HG02763 (cell line): ENCODE data around the gene IFT20.
"Not testable (repeated sequence)": the region's sequence is repeated elsewhere in the genome, so short reads cannot be mapped to it uniquely, and the experiment has no call there.

ENCODE experiments used
- ATAC-seq: cut with Tn5 transposase; IDR thresholded peaks from one replicate; pipeline ENCODE4 v1.9.1; 2021; ENCODE audit warnings: mild to moderate bottlenecking, moderate library complexity; ENCODE audit not compliant: unreplicated experiment

Gene IFT20

GRCh38 chr17:28317099-28317965, 17.9 kb downstream of the IFT20 start:
- ATAC-seq, result no peak

- ATAC-seq, result no peak
Observed at GRCh38 chr17:28315846-28316705, 19.2 kb downstream of the IFT20 start.

DNA sequence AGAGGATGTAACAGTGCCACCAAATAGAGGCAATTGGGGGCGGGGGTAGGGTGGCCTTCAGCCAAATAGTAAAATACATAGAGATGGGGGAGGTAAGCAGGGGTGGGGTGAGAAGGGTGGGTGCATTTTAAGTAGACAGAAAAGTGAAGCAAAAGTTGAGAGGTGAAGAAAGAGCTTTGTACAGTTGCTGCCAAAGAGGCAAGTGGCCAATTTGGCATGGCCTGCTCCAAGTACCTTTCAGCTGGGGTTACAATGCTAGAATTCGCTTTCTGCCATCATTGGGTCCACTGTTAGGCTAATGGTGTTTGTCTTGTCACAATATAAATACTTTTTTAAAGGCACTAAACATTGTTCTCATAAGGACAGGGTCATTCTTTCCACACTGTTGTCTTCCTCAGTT, 21.4 kb downstream of the IFT20 start:
- ATAC-seq, result no peak

DNA sequence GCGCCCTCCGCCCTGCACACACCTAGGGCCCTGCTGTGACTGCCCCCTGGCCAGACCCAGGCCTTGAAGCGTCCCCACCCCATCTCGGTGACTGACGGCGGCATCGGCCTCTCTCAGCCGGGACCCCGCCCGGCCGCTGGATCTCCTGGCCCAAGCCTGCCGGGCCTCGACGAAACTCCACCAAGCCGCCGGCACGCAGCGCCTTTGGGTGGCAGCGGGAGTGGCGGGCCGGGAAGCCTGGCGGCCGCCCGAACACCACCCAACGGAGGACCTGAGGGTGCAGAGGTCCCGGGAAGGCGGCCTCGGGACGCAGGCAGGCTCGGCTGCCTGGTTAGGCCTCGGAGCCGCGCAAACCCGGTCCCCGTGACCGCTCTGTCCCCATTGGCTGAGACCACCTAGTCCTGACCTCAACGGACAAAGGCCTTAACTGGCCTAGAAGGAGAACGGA, 28.3 kb downstream of the IFT20 start:
- ATAC-seq, result no peak

- ATAC-seq, result no peak
Observed at GRCh38 chr17:28298449-28298848, 36.8 kb downstream of the IFT20 start.

- ATAC-seq, result no peak
Observed at GRCh38 chr17:28295677-28296578, 39.3 kb downstream of the IFT20 start.

- ATAC-seq, result no peak
Observed at GRCh38 chr17:28293994-28294393, 41.3 kb downstream of the IFT20 start.

GRCh38 chr17:28292878-28293277, 42.4 kb downstream of the IFT20 start:
- not testable (repeated sequence) for ATAC-seq

- ATAC-seq, result no peak
Observed at GRCh38 chr17:28291780-28292330, 43.4 kb downstream of the IFT20 start.

GRCh38 chr17:28290703-28291102, 44.6 kb downstream of the IFT20 start:
- ATAC-seq, result no peak

- no peak for ATAC-seq
Observed at GRCh38 chr17:28285965-28286364, 49.3 kb downstream of the IFT20 start.

DNA sequence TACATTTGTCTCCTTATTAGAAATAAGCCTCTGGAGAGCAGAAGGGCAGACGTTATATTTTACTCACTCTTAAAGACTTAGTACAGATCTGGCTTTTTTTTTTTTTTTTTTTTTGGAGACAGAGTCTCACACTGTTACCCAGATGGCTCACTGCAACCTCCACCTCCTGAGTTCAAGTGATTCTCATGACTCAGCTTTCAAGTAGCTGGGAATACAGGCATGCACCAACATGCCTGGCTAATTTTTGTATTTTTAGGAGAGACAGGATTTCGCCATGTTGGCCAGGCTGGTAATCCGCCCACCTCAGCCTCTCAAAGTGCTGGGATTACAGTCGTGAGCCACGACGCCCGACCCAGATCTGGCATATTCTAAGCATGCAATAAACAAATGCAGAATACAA, 52.7 kb downstream of the IFT20 start:
- no peak for ATAC-seq

DNA sequence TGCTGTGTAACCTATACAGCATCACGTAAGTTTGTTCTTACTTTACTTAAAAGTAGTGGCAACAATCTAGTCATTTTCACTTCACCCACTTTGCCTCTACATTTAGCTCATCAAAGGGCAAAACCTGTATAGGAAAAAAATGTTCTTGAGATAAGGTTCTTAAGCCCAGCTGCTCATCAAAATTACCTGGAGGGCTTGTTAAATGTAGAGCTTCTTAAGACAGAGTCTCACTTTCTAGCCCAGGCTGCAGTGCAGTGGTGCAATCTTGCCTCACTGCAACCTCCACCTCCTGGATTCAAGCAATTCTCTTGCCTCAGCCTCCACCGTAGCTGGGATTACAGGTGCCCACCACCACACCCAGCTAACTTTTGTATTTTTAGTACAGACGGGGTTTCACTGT, 54.4 kb downstream of the IFT20 start:
- ATAC-seq, result no peak

- no peak for ATAC-seq
Observed at GRCh38 chr17:28279411-28279810, 55.9 kb downstream of the IFT20 start.
